Thymus (tissue), 11 donors: ENCODE results near the gene RXRA. TPM values are rescaled to one million over a fixed set of nuclear protein-coding genes. Genes with fewer than 3 reads are reported as not detected.

Experiments
- DNase-seq, 9 donors: peaks; one replicate each; pipeline ENCODE4 v3.0.0-alpha.2; 2013; ENCODE audit warnings: low spot score in 9 of 9, low read depth in 6 of 9, missing footprints in 1 of 9
- H3K27ac ChIP-seq, 2 donors: one replicate each; pipeline ENCODE4 v1.5.1; 2013; ENCODE audit warnings: control low read depth in 1 of 2, low read depth in 1 of 2, low read length in 1 of 2, mild to moderate bottlenecking in 1 of 2, moderate library complexity in 1 of 2
- H3K27me3 ChIP-seq, 2 donors: one replicate each; pipeline ENCODE4 v1.5.1; 2013; ENCODE audit warnings: low read length in 1 of 2; ENCODE audit not compliant: control insufficient read depth in 2 of 2, insufficient read depth in 1 of 2
- H3K36me3 ChIP-seq, 2 donors: one replicate each; pipeline ENCODE4 v1.5.1; 2013; ENCODE audit warnings: low read length in 1 of 2, mild to moderate bottlenecking in 1 of 2, moderate library complexity in 1 of 2; ENCODE audit not compliant: control insufficient read depth in 2 of 2, insufficient read depth in 2 of 2
- H3K4me1 ChIP-seq, 2 donors: one replicate each; pipeline ENCODE4 v1.5.1; 2013; ENCODE audit warnings: low read length in 2 of 2; ENCODE audit not compliant: control insufficient read depth in 2 of 2, insufficient read depth in 2 of 2
- H3K4me3 ChIP-seq, 2 donors: one replicate each; pipeline ENCODE4 v1.5.1; 2013; ENCODE audit warnings: low read length in 2 of 2, control low read depth in 1 of 2, mild to moderate bottlenecking in 1 of 2
- H3K9me3 ChIP-seq, 2 donors: one replicate each; pipeline ENCODE4 v1.5.1; 2013; ENCODE audit warnings: low read length in 1 of 2, mild to moderate bottlenecking in 1 of 2; ENCODE audit not compliant: control insufficient read depth in 2 of 2, insufficient read depth in 1 of 2
- WGBS: extraction: QIAGEN DNeasy Blood & Tissue Kit; methylation state at CpG from one replicate; pipeline ENCODE4 v1.1.7; 2013; 5-methylcytosine and 5-hydroxymethylcytosine counted together
- polyA plus RNA-seq: library from polyadenylated mRNA; stranded (reverse); fragments of 200-250 nt; gene quantifications from one replicate; pipeline ENCODE4 v1.2.3, GENCODE V29; 2013
- total RNA-seq: library from RNA; stranded (reverse); fragments of 120-200 nt; gene quantifications from one replicate; pipeline ENCODE4 v1.2.4, GENCODE V29; 2013
- donor health status: healthy.

The RXRA gene
- total and polyA plus RNA-seq, 2 donors = 7.0 to 20.4 TPM

GRCh38 chr9:134297576-134297975 is 28.7 kb upstream of the RXRA start:
- no peak for DNase-seq
- Histone ChIP-seq H3K4me3 (no peak overlapping the region), H3K36me3 (no peaks in the 10 kb centered on the region), H3K27me3 (peaks cover 0 to 4% of the 10 kb centered on the region in 2 donors), H3K27ac (no peak overlapping the region), H3K4me1 (peaks cover 15 to 16% of the 10 kb centered on the region in 2 donors), H3K9me3 (no peaks in the 10 kb centered on the region)
- 96% methylated on average over 9 of the region's 9 CpGs for WGBS

- no peak overlapping the region for H3K4me3 ChIP-seq
- peaks cover 0 to 4% of the 10 kb centered on the region in 2 donors for H3K27me3 ChIP-seq
- no peak for DNase-seq
- WGBS = 97% methylated on average over 6 of the region's 6 CpGs
- peaks cover 12 to 15% of the 10 kb centered on the region in 2 donors for H3K4me1 ChIP-seq
- no peaks in the 10 kb centered on the region for H3K9me3 ChIP-seq
- no peak overlapping the region for H3K27ac ChIP-seq
- no peaks in the 10 kb centered on the region for H3K36me3 ChIP-seq
Measured at GRCh38 chr9:134298000-134298399, 28.3 kb upstream of the RXRA start.

GRCh38 chr9:134299068-134299467 is 27.2 kb upstream of the RXRA start:
- H3K27ac ChIP-seq = no peak overlapping the region
- peaks cover 0 to 4% of the 10 kb centered on the region in 2 donors for H3K27me3 ChIP-seq
- DNase-seq = no peak
- H3K4me3 ChIP-seq = no peak overlapping the region
- WGBS = 98% methylated on average over 5 of the region's 5 CpGs
- H3K4me1 ChIP-seq = peaks cover 3 to 5% of the 10 kb centered on the region in 2 donors
- H3K9me3 ChIP-seq = no peaks in the 10 kb centered on the region
- no peaks in the 10 kb centered on the region for H3K36me3 ChIP-seq

GRCh38 chr9:134299883-134300282 is 26.4 kb upstream of the RXRA start:
- no peak for DNase-seq
- WGBS = 90% methylated on average over 7 of the region's 7 CpGs

GRCh38 chr9:134301387-134302129 is 24.7 kb upstream of the RXRA start:
- no peaks in the 10 kb centered on the region for H3K36me3 ChIP-seq
- H3K27ac ChIP-seq = no peak overlapping the region
- H3K4me1 ChIP-seq = no peaks in the 10 kb centered on the region
- DNase-seq = no peak
- no peaks in the 10 kb centered on the region for H3K9me3 ChIP-seq
- no peak overlapping the region for H3K4me3 ChIP-seq
- peaks cover 0 to 4% of the 10 kb centered on the region in 2 donors for H3K27me3 ChIP-seq
- WGBS = 66% methylated on average over 15 of the region's 15 CpGs

More at GRCh38 chr9:134299883-134300282, 26.4 kb upstream of the RXRA start:
- Histone ChIP-seq H3K27ac (no peak overlapping the region), H3K9me3 (no peaks in the 10 kb centered on the region), H3K4me3 (no peak overlapping the region), H3K27me3 (peaks cover 0 to 4% of the 10 kb centered on the region in 2 donors), H3K4me1 (no peaks in the 10 kb centered on the region), H3K36me3 (no peaks in the 10 kb centered on the region)

- H3K4me1 ChIP-seq = no peaks in the 10 kb centered on the region
- WGBS = 87% methylated on average over 7 of the region's 7 CpGs
Measured at GRCh38 chr9:134302130-134302817, 24.0 kb upstream of the RXRA start.

GRCh38 chr9:134303601-134304000 is 22.7 kb upstream of the RXRA start:
- H3K4me1 ChIP-seq = no peaks in the 10 kb centered on the region
- no peak for DNase-seq
- H3K9me3 ChIP-seq = no peaks in the 10 kb centered on the region
- no peak overlapping the region for H3K4me3 ChIP-seq
- no peaks in the 10 kb centered on the region for H3K36me3 ChIP-seq
- no peak overlapping the region for H3K27ac ChIP-seq
- peaks cover 0 to 7% of the 10 kb centered on the region in 2 donors for H3K27me3 ChIP-seq
- over 99% methylated on average over 7 of the region's 7 CpGs for WGBS

More at GRCh38 chr9:134302130-134302817, 24.0 kb upstream of the RXRA start:
- H3K27ac ChIP-seq = no peak overlapping the region
- H3K4me3 ChIP-seq = no peak overlapping the region
- DNase-seq = no peak
- H3K9me3 ChIP-seq = no peaks in the 10 kb centered on the region
- H3K36me3 ChIP-seq = no peaks in the 10 kb centered on the region
- peaks cover 0 to 6% of the 10 kb centered on the region in 2 donors for H3K27me3 ChIP-seq

GRCh38 chr9:134304261-134304660 is 22.0 kb upstream of the RXRA start:
- Histone ChIP-seq H3K27ac (no peak overlapping the region), H3K4me3 (no peak overlapping the region), H3K36me3 (no peaks in the 10 kb centered on the region), H3K9me3 (no peaks in the 10 kb centered on the region), H3K4me1 (no peaks in the 10 kb centered on the region), H3K27me3 (peaks cover 0 to 7% of the 10 kb centered on the region in 2 donors)
- DNase-seq = no peak
- 92% methylated on average over 16 of the region's 16 CpGs for WGBS

GRCh38 chr9:134304690-134305089 is 21.6 kb upstream of the RXRA start:
- Histone ChIP-seq H3K27ac (no peak overlapping the region), H3K4me1 (no peaks in the 10 kb centered on the region), H3K4me3 (no peak overlapping the region), H3K9me3 (no peaks in the 10 kb centered on the region), H3K27me3 (peaks cover 0 to 7% of the 10 kb centered on the region in 2 donors), H3K36me3 (no peaks in the 10 kb centered on the region)
- no peak for DNase-seq
- 96% methylated on average over 11 of the region's 11 CpGs for WGBS
